Hepatocyte (in vitro differentiated cells): Measurements from ENCODE around the gene SNCA. TPM values are rescaled to one million over a fixed set of nuclear protein-coding genes. Genes with fewer than 3 reads are reported as not detected.

Experiments used
- DNase-seq: peaks from one replicate; pipeline ENCODE4 v3.0.0-alpha.2; 2016; ENCODE audit warnings: low spot score
- H2AFZ ChIP-seq: fragments of 200-600 bp; sonication (generic); 2 replicates; pipeline ENCODE4 v1.6.0; 2016; ENCODE audit warnings: antibody characterized with exemption, mild to moderate bottlenecking
- H3K27ac ChIP-seq: fragments of 200-600 bp; sonication (generic); 2 replicates; pipeline ENCODE4 v1.5.1; 2016; ENCODE audit warnings: mild to moderate bottlenecking
- H3K27me3 ChIP-seq: fragments of 200-600 bp; sonication (generic); 2 replicates; pipeline ENCODE4 v1.6.1; 2016
- H3K36me3 ChIP-seq: fragments of 200-600 bp; sonication (generic); replicated peaks from 2 replicates; pipeline ENCODE4 v1.5.1; 2016; ENCODE audit warnings: low read depth; ENCODE audit not compliant: insufficient read depth
- H3K4me1 ChIP-seq: fragments of 200-600 bp; sonication (generic); 2 replicates; pipeline ENCODE4 v1.5.1; 2016; ENCODE audit warnings: mild to moderate bottlenecking, moderate library complexity; ENCODE audit not compliant: insufficient read depth
- H3K4me2 ChIP-seq: fragments of 200-600 bp; sonication (generic); 2 replicates; pipeline ENCODE4 v1.6.0; 2016
- H3K4me3 ChIP-seq: fragments of 200-600 bp; sonication (generic); 2 replicates; pipeline ENCODE4 v1.5.1; 2016; ENCODE audit warnings: mild to moderate bottlenecking
- H3K79me2 ChIP-seq: fragments of 200-600 bp; sonication (generic); 2 replicates; pipeline ENCODE4 v1.6.0; 2017; ENCODE audit warnings: mild to moderate bottlenecking
- H3K9me2 ChIP-seq: fragments of 200-600 bp; sonication (generic); replicated peaks from 2 replicates; pipeline ENCODE4 v1.6.0; 2017; ENCODE audit warnings: mild to moderate bottlenecking; ENCODE audit not compliant: insufficient read depth
- H3K9me3 ChIP-seq: fragments of 200-600 bp; sonication (generic); 2 replicates; pipeline ENCODE4 v1.5.1; 2016; ENCODE audit warnings: low read depth, mild to moderate bottlenecking
- H4K20me1 ChIP-seq: fragments of 200-600 bp; sonication (generic); 2 replicates; pipeline ENCODE4 v1.6.0; 2016; ENCODE audit warnings: mild to moderate bottlenecking; ENCODE audit not compliant: insufficient read depth, poor library complexity, severe bottlenecking
- CTCF ChIP-seq: fragments of 200-600 bp; sonication (generic); IDR thresholded peaks from 2 replicates; pipeline ENCODE4 v1.5.1; 2016; ENCODE audit warnings: antibody characterized with exemption, mild to moderate bottlenecking; ENCODE audit not compliant: poor library complexity
- EZH2 ChIP-seq: fragments of 200-600 bp; sonication (generic); IDR thresholded peaks from 2 replicates; pipeline ENCODE4 v1.6.1; 2016; ENCODE audit warnings: antibody characterized with exemption, mild to moderate bottlenecking, borderline replicate concordance
- EZH2phosphoT487 ChIP-seq: fragments of 200-600 bp; sonication (generic); IDR thresholded peaks from one replicate; pipeline ENCODE4 v1.6.1; 2018; ENCODE audit warnings: antibody characterized with exemption, mild to moderate bottlenecking, low read depth, moderate library complexity; ENCODE audit not compliant: unreplicated experiment, severe bottlenecking
- WGBS: methylation state at CpG from one replicate; pipeline ENCODE4 v1.1.6; 2016; ENCODE audit warnings: low lambda C conversion rate; ENCODE audit errors: missing lambda C conversion rate; 5-methylcytosine and 5-hydroxymethylcytosine counted together
- polyA plus RNA-seq: library from polyadenylated mRNA; unstranded; fragments of >200 nt; fragmentation: Nextera tagmentation; extraction: Ambion mirVana; gene quantifications from 2 replicates; pipeline ENCODE4 v1.2.1, GENCODE V29; 2016
- total RNA-seq: library from RNA; depleted of rRNA; stranded (reverse); fragments of >200 nt; gene quantifications from 2 replicates; pipeline ENCODE4 v1.2.3, GENCODE V29; 2014

Gene SNCA
- total and polyA plus RNA-seq, 2 experiments from 2014 or later = 8.9 to 14.0 TPM

GRCh38 chr4:89753601-89754066 lies 83.3 kb downstream of the SNCA start:
- H3K79me2 ChIP-seq = no peaks in the 10 kb centered on the region
- no peaks in the 10 kb centered on the region for H3K9me2 ChIP-seq
- WGBS = 14% methylated on average over 5 of the region's 5 CpGs
- H3K4me3 ChIP-seq = no peak overlapping the region
- peak; percentile 68 for DNase-seq
- no peaks in the 10 kb centered on the region for H3K36me3 ChIP-seq
- H3K27me3 ChIP-seq = no peaks in the 10 kb centered on the region
- H3K9me3 ChIP-seq = no peaks in the 10 kb centered on the region
- peak overlapping the region; percentile 40 for H3K4me2 ChIP-seq
- no peak overlapping the region for H2AFZ ChIP-seq
- TF ChIP-seq CTCF = no peak
- TF ChIP-seq EZH2phosphoT487 = no peak
- TF ChIP-seq EZH2 = no peak
- H3K4me1 ChIP-seq = peaks cover 13% of the 10 kb centered on the region
- no peaks in the 10 kb centered on the region for H4K20me1 ChIP-seq
- peak overlapping the region; percentile 70 for H3K27ac ChIP-seq

GRCh38 chr4:89752932-89753598 lies 83.9 kb downstream of the SNCA start:
- no peaks in the 10 kb centered on the region for H4K20me1 ChIP-seq
- H3K9me2 ChIP-seq = no peaks in the 10 kb centered on the region
- peaks cover 13% of the 10 kb centered on the region for H3K4me1 ChIP-seq
- peak overlapping the region; percentile 40 for H3K4me2 ChIP-seq
- DNase-seq = peak; percentile 30
- H3K27me3 ChIP-seq = no peaks in the 10 kb centered on the region
- no peak overlapping the region for H3K4me3 ChIP-seq
- WGBS = 22% methylated on average over 7 of the region's 7 CpGs
- H2AFZ ChIP-seq = peak overlapping the region; percentile 13
- no peaks in the 10 kb centered on the region for H3K79me2 ChIP-seq
- TF ChIP-seq EZH2 = no peak
- no peak for TF ChIP-seq EZH2phosphoT487
- TF ChIP-seq CTCF = no peak
- H3K9me3 ChIP-seq = no peaks in the 10 kb centered on the region
- peak overlapping the region; percentile 70 for H3K27ac ChIP-seq
- H3K36me3 ChIP-seq = no peaks in the 10 kb centered on the region

- Histone ChIP-seq H3K9me3 (no peaks in the 10 kb centered on the region), H3K36me3 (no peaks in the 10 kb centered on the region), H3K27me3 (no peaks in the 10 kb centered on the region), H2AFZ (no peak overlapping the region), H3K27ac (no peak overlapping the region), H3K4me3 (no peak overlapping the region), H3K79me2 (no peaks in the 10 kb centered on the region), H3K9me2 (no peaks in the 10 kb centered on the region), H4K20me1 (no peaks in the 10 kb centered on the region), H3K4me2 (no peak overlapping the region), H3K4me1 (peaks cover 13% of the 10 kb centered on the region)
- DNase-seq = no peak
- no peak for TF ChIP-seq CTCF
- no peak for TF ChIP-seq EZH2phosphoT487
- TF ChIP-seq EZH2 = no peak
- 78% methylated on average over 5 of the region's 5 CpGs for WGBS
Measured at GRCh38 chr4:89751416-89751815, 85.5 kb downstream of the SNCA start.
